ENCODE results near the gene SRRD.

Gene SRRD

DNA sequence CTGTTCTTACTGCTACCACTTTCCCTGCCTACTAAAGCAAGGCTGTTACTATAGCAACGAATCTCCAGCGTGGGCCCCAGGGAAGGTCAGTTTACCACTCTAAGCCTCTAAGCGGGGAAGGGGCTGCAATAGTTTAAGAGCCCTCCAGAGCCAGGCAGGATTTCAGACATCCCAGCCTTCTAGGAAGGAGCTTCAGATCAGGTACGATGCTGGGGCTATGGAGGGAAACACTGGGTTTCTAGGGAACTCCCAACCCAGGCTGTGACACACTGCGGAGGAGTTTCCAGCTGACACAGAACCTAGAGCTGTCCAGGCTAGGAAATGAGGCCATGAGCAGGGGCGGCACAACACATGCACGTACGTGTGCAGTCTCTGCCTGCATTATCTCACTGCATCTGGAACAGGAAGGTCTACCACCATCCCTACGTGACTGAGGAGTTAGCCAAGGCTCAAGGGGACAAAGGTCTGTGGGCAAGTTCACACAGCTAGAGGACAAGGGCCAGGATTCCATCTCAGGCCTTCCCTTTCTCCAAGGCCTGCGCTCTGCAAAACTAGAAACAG is 20.5 kb upstream of the SRRD start:
- TF ChIP-seq TAF1 (IDR thresholded peaks at IDR 0.05; ENCODE audit: low read depth) (no peak), EP300 (IDR thresholded peaks at IDR 0.05; ENCODE audit: borderline replicate concordance) (no peak), NFIC (IDR thresholded peaks at IDR 0.05) (no peak)

- no peak for TF ChIP-seq RAD21 (IDR thresholded peaks at IDR 0.05; ENCODE audit: low read depth)
Measured at GRCh38 chr22:26463688-26464087, 20.0 kb upstream of the SRRD start.

- TF ChIP-seq USF1 (IDR thresholded peaks at IDR 0.05) (no peak), CREB1 (IDR thresholded peaks at IDR 0.05; ENCODE audit: low read depth) (no peak), CEBPB (IDR thresholded peaks at IDR 0.05) (no peak), REST (IDR thresholded peaks at IDR 0.05; ENCODE audit: low read depth) (no peak), EGR1 (IDR thresholded peaks at IDR 0.05) (no peak), TAF1 (IDR thresholded peaks at IDR 0.05; ENCODE audit: low read depth) (no peak), TCF12 (IDR thresholded peaks at IDR 0.05; ENCODE audit: low read depth) (no peak), NFIC (IDR thresholded peaks at IDR 0.05) (no peak), TEAD4 (IDR thresholded peaks at IDR 0.05) (no peak)
Measured at GRCh38 chr22:26464312-26464711, 19.4 kb upstream of the SRRD start.

- TF ChIP-seq ZBTB7A (IDR thresholded peaks at IDR 0.05; ENCODE audit: low read depth), result no peak
- no peak for TF ChIP-seq FOXM1 (IDR thresholded peaks at IDR 0.05; ENCODE audit: borderline replicate concordance, low read depth)
- no peak for TF ChIP-seq EP300 (IDR thresholded peaks at IDR 0.05; ENCODE audit: borderline replicate concordance)
- TF ChIP-seq CREB1 (IDR thresholded peaks at IDR 0.05; ENCODE audit: low read depth), result no peak
- no peak for TF ChIP-seq REST (IDR thresholded peaks at IDR 0.05; ENCODE audit: low read depth)
- TF ChIP-seq TEAD4 (IDR thresholded peaks at IDR 0.05), result no peak
- no peak for TF ChIP-seq CEBPB (IDR thresholded peaks at IDR 0.05)
- TF ChIP-seq NFIC (IDR thresholded peaks at IDR 0.05), result no peak
- TF ChIP-seq RAD21 (IDR thresholded peaks at IDR 0.05; ENCODE audit: low read depth), result no peak
- no peak for TF ChIP-seq YY1 (IDR thresholded peaks at IDR 0.05; ENCODE audit: low read depth)
Measured at GRCh38 chr22:26466196-26466595, 17.5 kb upstream of the SRRD start.

- TF ChIP-seq CEBPB (IDR thresholded peaks at IDR 0.05) (no peak), NFIC (IDR thresholded peaks at IDR 0.05) (no peak), USF1 (IDR thresholded peaks at IDR 0.05) (no peak), EP300 (IDR thresholded peaks at IDR 0.05; ENCODE audit: borderline replicate concordance) (no peak), YY1 (IDR thresholded peaks at IDR 0.05; ENCODE audit: low read depth) (no peak), RAD21 (IDR thresholded peaks at IDR 0.05; ENCODE audit: low read depth) (no peak), TCF12 (IDR thresholded peaks at IDR 0.05; ENCODE audit: low read depth) (no peak), EGR1 (IDR thresholded peaks at IDR 0.05) (no peak), FOXM1 (IDR thresholded peaks at IDR 0.05; ENCODE audit: borderline replicate concordance, low read depth) (no peak), TEAD4 (IDR thresholded peaks at IDR 0.05) (no peak), CREB1 (IDR thresholded peaks at IDR 0.05; ENCODE audit: low read depth) (no peak), ZBTB7A (IDR thresholded peaks at IDR 0.05; ENCODE audit: low read depth) (no peak), TAF1 (IDR thresholded peaks at IDR 0.05; ENCODE audit: low read depth) (no peak), REST (IDR thresholded peaks at IDR 0.05; ENCODE audit: low read depth) (no peak)
- TF ChIP-seq, protein P1, sequence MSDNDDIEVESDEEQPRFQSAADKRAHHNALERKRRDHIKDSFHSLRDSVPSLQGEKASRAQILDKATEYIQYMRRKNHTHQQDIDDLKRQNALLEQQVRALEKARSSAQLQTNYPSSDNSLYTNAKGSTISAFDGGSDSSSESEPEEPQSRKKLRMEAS (IDR thresholded peaks at IDR 0.05), result no peak
Measured at GRCh38 chr22:26470807-26471206, 12.9 kb upstream of the SRRD start.
